Mesothelial cell of epicardium (in vitro differentiated cells): Measurements from ENCODE around the gene ERC2. TPM values are rescaled to one million over a fixed set of nuclear protein-coding genes. Genes with fewer than 3 reads are reported as not detected.

Experiments used
- DNase-seq, 2 experiments: peaks; one replicate each; pipeline ENCODE4 v3.0.0; 2021; ENCODE audit warnings: low spot score in 2 of 2; ENCODE audit not compliant: unreplicated experiment in 2 of 2
- H3K27ac Mint-ChIP-seq: 2 replicates; pipeline ENCODE4 v1.8.0; 2021; ENCODE audit warnings: mixed read lengths
- H3K27me3 Mint-ChIP-seq: 2 replicates; pipeline ENCODE4 v1.8.0; 2021; ENCODE audit warnings: low read depth, mixed read lengths
- H3K36me3 Mint-ChIP-seq: 2 replicates; pipeline ENCODE4 v1.8.0; 2021; ENCODE audit warnings: mixed read lengths
- H3K4me1 Mint-ChIP-seq: 2 replicates; pipeline ENCODE4 v1.8.0; 2021; ENCODE audit warnings: mixed read lengths
- H3K4me3 Mint-ChIP-seq: 2 replicates; pipeline ENCODE4 v1.8.0; 2021; ENCODE audit warnings: mild to moderate bottlenecking, moderate library complexity, mixed read lengths
- H3K9me3 Mint-ChIP-seq: 2 replicates; pipeline ENCODE4 v1.8.0; 2021; ENCODE audit warnings: mixed read lengths
- total RNA-seq: library from RNA; stranded (reverse); gene quantifications from 3 replicates; pipeline ENCODE4 v1.2.1, GENCODE V29; 2021
- TF ChIP-seq, protein P1 (sequence below): fragments of 200-600 bp; sonication (generic); IDR thresholded peaks from one replicate; pipeline ENCODE4 v1.5.0; 2021; ENCODE audit warnings: antibody characterized with exemption; ENCODE audit not compliant: unreplicated experiment

The ERC2 gene
- total RNA-seq, 1 donor from 2014 or later, result 15.6 TPM

- Mint-ChIP-seq H3K27me3 (peaks cover 72% of the 10 kb centered on the region), H3K4me3 (no peak overlapping the region), H3K36me3 (no peaks in the 10 kb centered on the region), H3K4me1 (peaks cover 31% of the 10 kb centered on the region), H3K27ac (no peak overlapping the region), H3K9me3 (no peaks in the 10 kb centered on the region)
- no peak for DNase-seq
- TF ChIP-seq, protein P1, sequence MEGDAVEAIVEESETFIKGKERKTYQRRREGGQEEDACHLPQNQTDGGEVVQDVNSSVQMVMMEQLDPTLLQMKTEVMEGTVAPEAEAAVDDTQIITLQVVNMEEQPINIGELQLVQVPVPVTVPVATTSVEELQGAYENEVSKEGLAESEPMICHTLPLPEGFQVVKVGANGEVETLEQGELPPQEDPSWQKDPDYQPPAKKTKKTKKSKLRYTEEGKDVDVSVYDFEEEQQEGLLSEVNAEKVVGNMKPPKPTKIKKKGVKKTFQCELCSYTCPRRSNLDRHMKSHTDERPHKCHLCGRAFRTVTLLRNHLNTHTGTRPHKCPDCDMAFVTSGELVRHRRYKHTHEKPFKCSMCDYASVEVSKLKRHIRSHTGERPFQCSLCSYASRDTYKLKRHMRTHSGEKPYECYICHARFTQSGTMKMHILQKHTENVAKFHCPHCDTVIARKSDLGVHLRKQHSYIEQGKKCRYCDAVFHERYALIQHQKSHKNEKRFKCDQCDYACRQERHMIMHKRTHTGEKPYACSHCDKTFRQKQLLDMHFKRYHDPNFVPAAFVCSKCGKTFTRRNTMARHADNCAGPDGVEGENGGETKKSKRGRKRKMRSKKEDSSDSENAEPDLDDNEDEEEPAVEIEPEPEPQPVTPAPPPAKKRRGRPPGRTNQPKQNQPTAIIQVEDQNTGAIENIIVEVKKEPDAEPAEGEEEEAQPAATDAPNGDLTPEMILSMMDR, result no peak
These were observed 941.8 kb downstream of the ERC2 start for GRCh38 chr3:55526332-55527030.

GRCh38 chr3:55525436-55525835 lies 942.8 kb downstream of the ERC2 start:
- Mint-ChIP-seq H3K27me3 (peaks cover 73% of the 10 kb centered on the region), H3K9me3 (no peaks in the 10 kb centered on the region), H3K36me3 (no peaks in the 10 kb centered on the region), H3K4me3 (no peak overlapping the region), H3K27ac (no peak overlapping the region), H3K4me1 (peaks cover 34% of the 10 kb centered on the region)
- DNase-seq, result no peak
- TF ChIP-seq, protein P1, result no peak

- no peak for DNase-seq
- peaks cover 40% of the 10 kb centered on the region for H3K4me1 Mint-ChIP-seq
- no peak overlapping the region for H3K27ac Mint-ChIP-seq
- H3K36me3 Mint-ChIP-seq, result no peaks in the 10 kb centered on the region
- no peaks in the 10 kb centered on the region for H3K9me3 Mint-ChIP-seq
- H3K27me3 Mint-ChIP-seq, result peaks cover 74% of the 10 kb centered on the region
- TF ChIP-seq, protein P1, result no peak
- H3K4me3 Mint-ChIP-seq, result no peak overlapping the region
These were observed 943.6 kb downstream of the ERC2 start for GRCh38 chr3:55524565-55525244.

GRCh38 chr3:55523471-55523870 lies 944.8 kb downstream of the ERC2 start:
- TF ChIP-seq, protein P1, result no peak
- H3K36me3 Mint-ChIP-seq, result no peaks in the 10 kb centered on the region
- H3K4me3 Mint-ChIP-seq, result no peak overlapping the region

DNA sequence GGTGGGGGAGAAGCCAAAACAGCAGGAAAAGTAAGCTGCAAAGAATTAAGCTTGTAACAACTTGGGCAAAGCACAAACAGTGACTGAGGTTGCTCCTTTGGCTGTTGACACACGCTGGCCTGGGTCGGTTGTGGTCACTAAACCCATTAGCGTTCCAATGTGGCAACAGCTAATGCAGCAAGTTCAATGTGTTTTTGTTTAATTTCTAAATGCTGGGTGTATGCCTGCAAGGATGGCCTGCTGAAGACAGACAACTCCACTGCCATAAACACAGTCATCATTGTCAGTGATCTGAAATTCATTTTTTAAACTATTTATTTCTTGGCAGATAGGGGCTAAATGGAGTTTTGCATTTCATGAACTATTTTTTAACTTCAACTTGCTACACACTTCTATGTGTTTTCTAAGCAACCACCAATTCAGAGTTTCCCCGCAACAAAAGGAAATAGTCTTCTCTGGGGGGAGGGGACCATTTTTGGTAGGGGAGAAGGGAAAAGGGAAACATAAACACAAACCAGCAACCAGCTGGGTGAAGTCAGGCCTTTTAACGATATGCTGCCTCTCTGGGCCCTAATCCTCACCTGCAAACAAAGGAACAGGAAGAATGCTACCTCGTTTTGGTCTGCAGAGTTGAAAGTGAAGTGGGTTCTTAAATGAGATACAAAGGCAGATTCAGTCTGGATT lies 946.4 kb downstream of the ERC2 start:
- Mint-ChIP-seq H3K36me3 (no peaks in the 10 kb centered on the region), H3K27ac (no peak overlapping the region), H3K27me3 (peaks cover 54% of the 10 kb centered on the region), H3K4me1 (peaks cover 62% of the 10 kb centered on the region), H3K4me3 (no peak overlapping the region), H3K9me3 (no peaks in the 10 kb centered on the region)
- DNase-seq, result no peak
- TF ChIP-seq, protein P1, result no peak

More at GRCh38 chr3:55523471-55523870, 944.8 kb downstream of the ERC2 start:
- DNase-seq, result no peak
- peaks cover 68% of the 10 kb centered on the region for H3K27me3 Mint-ChIP-seq
- no peak overlapping the region for H3K27ac Mint-ChIP-seq
- H3K9me3 Mint-ChIP-seq, result no peaks in the 10 kb centered on the region
- H3K4me1 Mint-ChIP-seq, result peaks cover 52% of the 10 kb centered on the region
